IPS-NIHi7 (cell line): ENCODE results near the gene PARD3B.

Experiments
- DNase-seq: peaks from one replicate; pipeline ENCODE4 v3.0.0; 2012; ENCODE audit warnings: mixed read lengths; ENCODE audit errors: extremely low spot score

The PARD3B gene

DNA sequence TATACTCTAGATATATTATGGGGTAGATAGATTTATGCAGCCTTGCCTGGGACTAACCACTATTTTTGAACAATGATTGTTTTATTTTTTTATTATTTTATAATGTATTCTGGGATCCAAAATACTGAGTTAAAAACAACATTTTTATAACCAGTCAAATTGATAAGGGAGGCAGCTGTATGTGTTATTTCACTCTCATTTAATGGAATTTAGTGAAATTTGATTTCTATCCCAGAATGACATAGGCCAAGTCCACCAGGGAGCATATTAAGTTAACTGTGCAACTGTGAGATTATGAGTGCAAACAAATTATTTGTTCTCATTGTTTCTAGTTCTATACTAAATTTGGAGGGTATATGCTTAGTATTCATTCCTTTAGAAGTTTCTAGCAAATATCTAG lies 583.5 kb downstream of the PARD3B start:
- no peak for DNase-seq

DNA sequence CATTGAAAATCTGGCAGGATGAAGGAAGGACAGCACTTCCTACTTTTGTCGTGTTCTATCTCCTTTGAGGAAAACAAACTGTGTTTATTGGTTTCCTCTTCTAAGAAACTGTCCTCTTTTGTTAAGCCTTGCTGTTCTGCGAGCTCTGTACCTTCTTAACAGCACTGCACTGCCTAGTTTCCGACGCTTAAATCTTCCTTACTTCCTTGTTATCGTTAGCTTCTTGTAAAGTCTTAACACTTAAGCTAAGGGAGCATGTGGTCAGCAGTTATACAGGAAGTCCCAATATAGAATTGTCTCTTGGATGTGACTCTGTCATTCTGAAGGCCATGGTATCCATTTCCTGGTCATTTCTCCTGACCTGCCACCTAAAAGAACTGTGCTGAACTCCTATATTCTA lies 584.3 kb downstream of the PARD3B start:
- DNase-seq: no peak

DNA sequence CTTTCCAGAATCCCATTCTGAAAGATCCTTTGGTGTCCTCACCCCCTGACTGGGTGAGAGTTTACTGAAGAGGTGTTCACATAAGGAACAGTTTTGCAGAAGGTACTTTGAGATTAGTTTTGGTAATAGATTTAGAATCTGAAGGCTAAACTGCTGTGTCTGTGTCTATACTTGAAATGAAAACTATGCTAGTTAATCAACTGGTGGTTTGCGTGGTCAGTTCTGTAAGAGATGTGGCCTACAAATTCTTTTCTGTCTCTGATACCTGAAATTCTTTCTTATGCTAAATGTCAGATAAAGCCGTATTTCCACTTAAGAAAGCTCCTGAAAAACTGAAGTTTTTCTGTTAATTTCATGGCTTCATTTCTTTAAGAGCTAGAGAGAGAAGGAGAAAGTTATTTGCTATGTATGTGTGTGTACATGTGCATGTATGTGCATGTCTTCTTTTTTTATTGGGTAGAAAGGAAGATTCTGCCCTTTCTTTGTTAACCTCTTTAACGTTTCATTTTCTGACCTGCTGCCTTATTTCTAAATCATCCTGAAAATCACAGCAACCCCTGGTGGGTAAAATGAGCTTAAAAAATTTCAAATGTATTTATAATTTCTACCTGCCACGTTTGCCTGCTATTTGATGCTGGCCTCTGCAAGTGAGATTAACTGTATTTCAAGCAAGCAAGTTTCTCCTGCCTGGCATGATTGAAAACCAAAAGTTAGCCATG lies 585.0 kb downstream of the PARD3B start:
- no peak for DNase-seq

DNA sequence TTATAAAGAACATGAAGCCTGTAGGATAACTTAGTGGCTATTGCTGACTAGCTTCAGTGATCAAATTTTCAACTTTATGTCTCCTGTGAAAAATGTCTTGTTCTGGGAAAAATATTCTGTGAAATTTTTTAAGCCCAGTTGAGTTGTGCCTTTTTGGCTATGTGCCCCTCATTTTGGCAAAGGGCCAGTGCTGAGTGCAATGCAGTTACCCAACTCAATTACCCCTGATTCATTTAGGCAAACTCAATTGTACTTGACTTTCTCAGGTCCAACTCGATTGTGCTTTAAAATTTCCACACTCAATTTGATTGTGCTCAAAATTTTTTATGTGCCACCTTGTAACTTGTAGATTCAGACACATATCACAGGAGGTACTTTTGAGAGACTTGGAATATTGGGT lies 588.3 kb downstream of the PARD3B start:
- no peak for DNase-seq

DNA sequence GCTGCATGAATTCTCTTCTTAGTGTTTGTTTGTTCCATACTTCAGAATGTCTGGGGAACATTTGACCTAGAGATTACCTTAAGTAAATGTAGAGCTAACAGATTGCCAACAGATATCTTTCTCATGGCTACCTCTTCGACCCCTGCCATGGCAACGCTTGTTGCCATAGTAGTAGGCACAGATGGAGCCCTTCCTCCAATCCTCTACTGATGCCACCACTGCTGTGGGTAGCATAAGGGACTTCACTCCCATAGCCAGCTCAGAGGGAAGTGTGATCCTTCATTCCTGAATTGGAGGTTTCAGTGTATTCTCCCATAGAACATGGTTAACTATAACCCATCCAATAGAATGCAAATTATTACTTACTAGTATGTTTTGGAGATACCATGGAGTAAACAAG lies 593.5 kb downstream of the PARD3B start:
- no peak for DNase-seq

DNA sequence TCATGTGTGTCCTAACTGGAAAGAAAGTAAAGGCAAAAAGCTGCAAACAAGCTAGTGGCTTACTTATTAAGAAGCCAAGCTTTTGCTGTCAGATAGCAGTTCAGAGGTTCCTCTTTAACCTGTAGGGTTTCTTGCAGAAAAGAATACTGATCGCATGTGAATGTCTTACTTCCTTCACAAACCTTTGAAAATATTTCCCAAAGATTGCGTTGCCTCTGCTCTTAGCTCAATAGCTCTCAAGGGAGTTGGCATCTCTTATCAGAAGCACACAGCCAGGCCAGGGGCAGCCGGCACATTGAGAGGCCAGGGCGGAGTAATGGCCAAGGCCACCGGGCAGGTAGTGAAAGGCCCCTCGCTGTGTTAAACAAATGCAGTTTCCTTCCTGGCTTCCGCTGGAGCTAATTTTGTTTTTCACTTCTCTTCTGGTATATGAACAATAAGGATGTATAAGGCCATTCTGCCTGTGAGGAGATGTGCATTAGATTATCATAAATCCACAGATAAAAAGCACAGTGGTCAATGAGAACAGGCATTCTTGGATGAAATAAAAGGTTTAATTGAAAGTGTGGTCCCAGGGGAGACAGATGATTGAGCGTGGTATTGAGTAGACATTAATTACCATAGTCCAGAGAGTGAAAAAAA lies 594.7 kb downstream of the PARD3B start:
- peak; percentile 68 for DNase-seq

DNA sequence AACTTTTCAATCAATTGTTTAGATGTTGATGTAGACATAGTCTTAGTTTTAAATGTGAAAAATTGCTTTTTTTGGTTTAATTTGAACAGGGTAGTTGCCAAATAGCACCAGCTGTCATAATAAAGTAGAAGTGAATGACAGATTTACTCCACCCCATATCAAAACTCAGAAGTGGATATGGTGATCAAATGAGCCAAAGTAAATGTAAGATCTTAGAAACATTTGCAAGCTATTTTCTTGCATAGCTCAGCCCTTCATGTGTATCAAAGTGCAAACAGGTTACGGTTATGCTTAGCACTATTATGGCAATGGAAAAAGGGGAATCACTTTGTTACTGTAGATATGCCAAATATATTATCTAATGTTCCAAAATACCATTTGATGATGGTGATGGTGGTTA lies 596.1 kb downstream of the PARD3B start:
- no peak for DNase-seq

DNA sequence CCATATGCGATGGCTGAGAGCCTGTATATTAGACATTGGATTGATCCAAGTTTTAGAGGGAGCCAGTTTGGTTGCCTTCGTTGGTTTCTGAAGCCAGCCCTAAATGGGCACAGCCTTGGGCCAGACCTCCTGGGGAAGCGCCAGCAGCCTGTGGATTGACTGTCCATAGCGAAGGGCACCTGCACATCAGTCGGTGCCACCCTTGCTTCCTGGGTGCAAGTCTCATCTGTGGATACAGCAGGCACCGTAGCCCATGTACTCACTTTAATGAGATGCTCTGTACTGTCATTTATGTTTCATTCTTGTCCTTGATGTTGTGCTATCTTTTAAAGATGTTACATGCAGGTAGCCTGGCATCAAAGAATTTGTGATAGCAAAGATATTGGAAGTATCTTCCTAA lies 600.6 kb downstream of the PARD3B start:
- DNase-seq: no peak

DNA sequence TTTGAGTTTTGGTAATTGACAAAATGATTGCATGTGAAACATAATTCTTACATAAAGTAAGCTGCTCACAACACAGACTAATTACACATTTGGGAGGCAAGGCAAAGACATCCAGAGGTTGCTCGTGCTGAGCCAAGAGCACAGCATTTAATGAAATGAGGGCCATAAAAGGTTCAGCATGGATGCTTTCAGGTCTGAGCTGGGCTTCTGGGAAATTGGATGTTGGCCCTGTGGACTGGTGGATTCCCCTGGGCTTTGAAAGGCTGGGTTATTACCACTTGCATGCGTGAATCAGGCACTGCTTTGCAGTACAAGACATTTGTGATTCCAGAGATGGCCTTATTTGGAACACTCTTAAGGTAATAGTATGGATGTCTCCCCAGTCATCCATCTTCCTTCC lies 603.5 kb downstream of the PARD3B start:
- no peak for DNase-seq

DNA sequence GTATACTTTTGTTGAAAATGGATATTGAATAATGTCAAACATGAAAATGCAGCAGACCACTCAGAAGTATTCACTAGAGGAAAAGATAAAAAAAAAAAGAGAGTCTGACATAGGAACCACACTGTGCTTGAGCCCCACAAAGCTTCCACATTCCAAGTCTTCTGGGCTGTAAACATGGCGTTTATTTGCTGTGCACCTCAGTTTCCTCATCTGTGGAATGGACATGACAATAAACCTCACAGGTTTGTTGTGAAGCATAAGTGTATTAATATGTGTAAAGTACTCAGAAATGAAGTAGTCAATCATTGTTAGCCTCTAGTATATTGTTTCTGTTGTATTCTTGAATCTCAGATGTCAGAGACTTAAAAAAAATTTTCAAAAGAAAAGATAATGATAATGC lies 611.2 kb downstream of the PARD3B start:
- DNase-seq: no peak

DNA sequence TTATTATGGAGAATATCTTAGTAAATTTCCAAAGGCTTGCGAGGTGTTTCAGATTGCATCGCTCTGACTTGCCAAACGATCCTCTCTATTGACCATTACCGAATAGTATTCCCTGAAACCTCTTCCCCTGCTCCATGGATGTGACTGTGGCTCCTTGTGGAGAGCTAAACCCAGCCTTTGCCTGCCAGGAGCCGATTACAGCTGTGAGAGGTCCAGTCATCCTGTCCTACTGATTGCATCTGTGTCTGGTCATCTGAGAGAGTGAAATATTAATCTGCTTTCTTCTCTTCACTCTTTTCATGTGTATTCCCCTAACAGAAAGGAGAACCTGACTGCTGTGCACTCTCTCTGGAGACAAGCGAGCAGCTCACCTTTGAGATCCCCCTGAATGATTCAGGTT lies 613.1 kb downstream of the PARD3B start:
- no peak for DNase-seq

DNA sequence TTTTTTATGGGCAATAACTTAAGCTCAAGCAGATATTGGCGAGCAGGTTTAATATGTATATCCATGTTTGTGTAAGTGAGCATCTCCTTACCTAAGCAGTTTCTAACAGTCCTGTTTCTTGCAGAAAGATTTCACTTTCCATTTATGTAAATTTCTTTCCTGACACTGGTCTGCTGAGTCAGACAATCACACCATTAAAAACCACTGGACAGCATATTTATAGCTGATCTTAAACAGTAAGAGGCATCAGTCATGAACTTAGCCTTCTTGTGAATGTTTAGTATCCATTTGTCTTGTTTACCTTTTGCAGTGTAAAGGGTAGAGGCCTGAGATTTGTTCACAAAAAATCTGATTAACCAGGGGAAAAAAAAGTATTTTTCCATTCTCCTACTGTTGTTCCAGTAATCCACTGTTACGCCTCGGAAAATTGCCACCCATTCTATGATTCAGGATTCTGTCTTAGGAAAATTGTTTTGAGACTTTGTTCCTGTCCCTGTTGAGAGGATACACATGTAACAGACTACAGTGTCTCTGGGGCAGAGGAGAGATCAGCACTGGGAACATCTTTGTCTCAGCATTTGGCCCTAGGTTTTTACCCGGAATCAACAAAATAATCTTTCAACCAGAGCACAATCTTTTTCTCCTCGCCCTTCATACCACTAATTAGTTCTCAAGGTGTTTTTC lies 616.0 kb downstream of the PARD3B start:
- no peak for DNase-seq

DNA sequence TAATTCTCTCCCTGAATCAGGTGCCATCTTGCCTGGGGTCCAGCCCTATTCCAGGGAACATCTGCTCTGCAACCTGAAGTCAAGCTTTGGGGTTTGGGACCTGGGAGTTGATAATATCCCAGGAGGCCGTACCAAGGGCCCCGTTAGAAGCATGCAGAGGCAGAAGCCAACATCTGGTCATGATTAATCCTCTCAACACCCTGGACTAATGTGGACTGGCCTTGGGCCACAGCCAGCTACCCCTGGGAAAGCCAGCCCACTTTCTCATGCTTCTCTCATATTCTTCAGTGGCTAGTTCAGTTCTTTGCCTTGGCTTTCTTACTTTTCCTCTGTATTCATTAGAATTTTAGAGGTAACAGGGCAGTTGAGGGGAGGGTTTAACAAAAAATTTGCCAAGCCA lies 621.5 kb downstream of the PARD3B start:
- DNase-seq: no peak

DNA sequence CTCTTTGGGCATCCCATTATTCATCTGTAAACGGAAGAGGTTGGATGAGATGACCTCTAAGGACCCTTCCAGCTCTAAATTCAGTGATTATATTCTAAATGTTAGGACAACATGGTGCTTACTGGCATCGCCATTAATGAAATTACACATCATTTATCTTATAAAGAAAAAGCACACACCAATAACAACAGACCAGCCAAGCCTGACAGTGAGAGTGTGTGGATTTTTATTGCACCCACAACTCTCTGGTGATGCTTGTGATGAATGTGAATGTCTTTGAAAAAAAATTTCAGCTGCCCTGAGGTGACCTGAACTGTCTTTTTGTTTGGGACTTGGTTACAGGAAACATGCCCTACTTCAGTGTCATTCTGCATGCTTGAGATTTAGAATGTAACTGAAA lies 623.7 kb downstream of the PARD3B start:
- DNase-seq: no peak

DNA sequence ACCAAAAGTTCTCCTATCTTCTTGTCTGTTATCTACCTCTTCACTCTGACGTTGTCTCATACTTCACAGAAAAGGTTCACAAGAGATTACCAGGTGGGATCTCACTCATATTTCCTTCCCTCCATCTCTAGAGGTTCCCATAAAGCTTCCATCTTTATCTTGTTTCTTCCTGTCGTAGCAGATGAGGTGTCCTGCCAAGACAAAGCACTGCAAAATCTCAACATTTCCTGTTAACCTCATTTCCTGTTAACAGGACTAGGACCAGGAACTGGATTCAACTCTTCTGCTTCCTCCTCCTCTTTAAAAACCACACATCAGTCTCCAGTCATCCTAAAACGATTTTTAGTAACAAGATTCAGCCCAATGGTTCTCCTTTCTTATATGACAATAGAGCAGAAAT lies 624.2 kb downstream of the PARD3B start:
- DNase-seq: no peak

DNA sequence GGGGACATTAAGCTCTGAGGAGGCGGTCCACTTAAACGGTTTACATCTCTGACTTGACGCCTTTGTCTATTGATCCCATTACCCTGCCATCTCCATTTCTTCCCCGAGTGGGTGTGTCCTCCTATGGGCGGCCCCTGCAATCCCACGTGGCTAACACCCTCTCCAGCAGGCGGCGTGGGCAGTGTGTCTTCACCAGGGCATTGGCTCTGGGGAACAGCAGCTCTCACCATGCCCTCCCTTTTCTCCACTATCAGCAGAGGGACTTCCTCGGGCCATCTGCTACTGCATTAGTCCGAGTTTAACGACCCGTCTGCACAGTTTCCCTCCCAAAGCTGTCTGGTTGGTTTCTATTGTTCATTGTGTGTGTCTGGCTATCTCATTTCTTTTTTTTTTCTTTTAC lies 625.1 kb downstream of the PARD3B start:
- DNase-seq: no peak

DNA sequence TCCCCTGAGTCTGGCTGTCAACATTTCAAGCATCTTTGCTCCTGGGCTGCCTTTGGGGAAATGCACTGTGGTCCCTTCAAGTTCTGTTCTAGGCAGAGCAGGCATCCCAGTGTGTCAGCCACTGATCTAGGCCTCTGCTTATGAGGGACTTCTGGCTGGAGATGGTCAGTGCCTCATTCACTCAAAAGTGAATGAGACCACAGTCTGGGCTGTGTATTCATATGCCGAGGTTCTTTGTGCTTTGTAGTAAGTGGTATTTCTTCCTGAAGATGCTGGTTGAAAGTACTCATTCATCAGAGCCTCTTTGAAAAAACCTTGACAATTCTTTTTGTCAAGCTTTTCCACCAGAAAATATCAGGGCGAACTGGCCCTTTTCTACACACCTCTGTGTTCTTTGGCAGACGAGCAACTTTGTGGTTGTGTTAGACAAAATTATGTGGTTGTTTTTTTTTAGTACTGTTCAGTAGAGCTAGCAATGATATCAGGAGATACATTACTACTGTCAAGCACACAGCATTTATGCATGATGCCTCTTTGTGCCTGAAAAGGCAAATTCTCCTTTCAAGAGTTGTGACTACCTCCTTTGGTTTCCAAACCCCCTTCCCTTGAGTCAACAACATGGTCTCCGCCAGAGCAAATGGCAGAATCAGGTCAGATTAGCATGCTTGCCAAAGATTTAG lies 626.1 kb downstream of the PARD3B start:
- no peak for DNase-seq

DNA sequence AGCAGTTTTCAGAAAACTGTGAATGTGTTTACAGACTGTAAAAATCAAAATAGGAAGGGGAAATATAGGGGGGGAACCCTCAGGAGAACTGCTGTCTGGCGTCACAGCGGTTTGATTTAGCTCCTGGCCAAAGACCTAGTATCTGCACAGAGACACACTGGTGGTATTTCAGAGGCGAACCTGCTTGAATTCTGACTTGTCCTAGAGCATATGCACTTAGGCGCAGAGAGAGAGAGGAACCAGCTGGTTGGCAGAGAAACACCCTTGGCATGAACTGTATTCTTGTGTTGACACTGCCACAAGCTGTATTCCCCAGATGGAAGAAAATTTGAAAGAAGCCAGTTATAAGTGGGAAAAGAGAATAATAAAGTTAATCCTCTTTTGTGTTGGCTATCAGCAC lies 630.6 kb downstream of the PARD3B start:
- no peak for DNase-seq

DNA sequence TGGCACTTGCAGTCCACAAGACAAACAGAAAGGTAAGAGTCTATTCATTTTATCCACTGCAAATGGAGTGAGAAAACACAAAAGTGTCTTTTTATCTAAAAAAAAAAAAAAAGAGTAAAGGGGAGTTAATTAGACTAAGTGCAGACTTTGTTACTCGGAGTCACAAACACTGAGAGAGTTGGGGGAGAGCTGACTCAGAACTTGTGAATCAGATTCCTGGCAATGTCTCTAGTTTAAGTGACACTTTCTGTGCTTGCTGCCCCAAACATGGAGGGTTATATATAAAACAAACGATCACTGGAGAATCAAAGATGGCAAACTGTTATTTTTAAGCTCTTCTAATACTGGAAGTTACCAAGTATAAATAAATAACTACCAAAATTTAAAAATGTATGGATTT lies 631.3 kb downstream of the PARD3B start:
- DNase-seq: no peak

DNA sequence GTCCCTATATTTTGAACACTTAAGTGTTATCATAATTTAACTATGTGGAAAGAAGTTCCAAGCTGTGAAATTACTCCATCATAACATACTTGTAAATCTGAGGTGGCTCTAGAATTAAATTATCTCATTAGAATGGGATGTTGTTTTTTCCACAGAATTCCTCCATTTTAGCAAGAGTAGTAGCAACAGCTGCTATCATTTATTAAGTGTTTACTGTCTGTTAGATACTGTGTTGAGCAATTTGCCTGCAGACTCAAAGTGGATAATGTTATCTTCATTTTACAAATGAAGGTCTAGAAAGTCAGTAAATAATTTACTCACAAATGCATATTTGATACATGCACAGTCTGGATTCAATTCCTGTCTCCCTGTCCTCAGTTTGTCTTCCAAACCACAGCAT lies 632.3 kb downstream of the PARD3B start:
- no peak for DNase-seq

DNA sequence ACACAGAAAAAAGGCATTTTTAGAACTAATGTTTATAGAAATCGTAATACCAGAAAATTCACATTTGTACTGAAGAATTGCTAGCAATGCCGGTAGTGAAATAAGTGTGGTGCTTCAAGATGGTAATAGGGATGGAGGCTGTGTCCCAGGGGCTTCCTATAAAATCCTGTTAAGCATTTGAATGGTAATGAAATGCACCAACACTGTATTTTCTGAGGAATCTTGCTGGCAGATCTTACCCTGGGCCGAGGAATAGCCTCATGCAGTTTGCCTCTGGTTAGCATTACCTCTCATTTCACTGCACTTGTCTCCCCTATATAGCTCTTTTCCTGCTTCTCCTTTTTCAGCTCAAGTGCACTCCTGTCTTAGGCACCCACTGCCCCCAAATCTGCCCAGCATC lies 635.5 kb downstream of the PARD3B start:
- DNase-seq: no peak

DNA sequence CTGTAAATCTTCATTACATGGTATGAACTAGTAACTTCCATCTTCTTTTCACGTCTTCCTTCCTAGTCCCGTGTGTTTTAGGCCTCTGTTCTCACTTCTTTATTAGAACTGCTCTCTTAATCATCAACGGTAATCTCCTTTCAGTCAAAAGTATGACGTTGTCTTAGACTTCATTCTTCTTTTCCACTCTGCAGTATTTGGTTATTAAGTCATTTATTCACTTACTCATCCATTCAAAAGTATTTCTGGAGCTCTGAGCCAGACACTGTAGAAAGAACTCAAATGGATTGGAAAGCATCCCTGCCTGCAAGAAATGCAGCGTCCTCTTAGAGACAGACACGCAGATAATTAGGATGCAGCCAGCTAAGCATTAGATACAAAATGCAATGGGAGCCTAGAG lies 642.5 kb downstream of the PARD3B start:
- no peak for DNase-seq
